Measurements from ENCODE around the gene SHD.
"Not testable (repeated sequence)": the region's sequence is repeated elsewhere in the genome, so short reads cannot be mapped to it uniquely, and the experiment has no call there.

The SHD gene

GRCh38 chr19:4267101-4267900, 11.8 kb upstream of the SHD start:
- DNase-seq (ENCODE audit: low spot score) = peak; percentile 65

DNA sequence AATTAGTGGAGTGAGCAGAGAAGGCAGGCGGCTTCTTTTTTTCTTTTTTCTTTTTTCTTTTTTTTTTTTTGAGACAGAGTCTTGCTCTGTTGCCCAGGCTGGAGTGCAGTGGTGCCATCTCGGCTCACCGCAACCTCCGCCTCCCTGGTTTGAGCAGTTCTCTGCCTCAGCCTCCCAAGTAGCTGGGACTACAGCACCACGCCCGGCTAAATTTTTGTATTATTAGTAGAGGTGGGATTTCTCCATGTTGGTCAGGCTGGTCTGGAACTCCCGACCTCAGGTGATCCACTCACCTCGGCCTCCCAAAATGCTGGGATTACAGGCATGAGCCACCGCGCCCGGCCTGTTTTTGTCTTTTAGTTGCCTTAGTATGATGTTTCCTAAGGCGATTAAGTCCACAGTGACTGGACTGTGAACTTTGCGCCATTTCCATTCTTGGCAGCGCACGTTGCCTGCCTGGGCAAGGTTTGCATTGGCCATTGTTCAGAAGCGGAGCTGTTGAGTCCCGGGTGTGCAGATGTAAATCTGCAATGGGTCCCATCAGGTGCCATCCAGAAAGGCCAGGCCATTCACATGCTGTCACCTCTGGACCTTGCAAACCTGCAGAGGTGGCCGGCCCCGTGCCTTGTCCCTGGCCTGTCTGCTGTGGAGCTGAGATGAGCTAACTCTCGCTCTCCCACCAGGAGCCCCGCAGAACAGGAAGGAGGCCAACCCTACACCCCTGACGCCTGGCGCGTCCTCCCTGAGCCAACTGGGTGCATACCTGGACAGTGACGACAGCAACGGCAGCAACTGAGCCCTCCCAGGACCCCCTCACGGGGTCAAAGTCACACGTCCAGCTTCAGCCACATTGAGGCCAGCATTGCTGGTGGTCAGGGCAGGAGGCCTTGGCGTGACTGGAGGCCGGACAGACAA, 10.9 kb upstream of the SHD start:
- DNase-seq (ENCODE audit: low spot score) = no peak

GRCh38 chr19:4268816-4269430, 10.1 kb upstream of the SHD start:
- DNase-seq (ENCODE audit: low spot score) = no peak

DNA sequence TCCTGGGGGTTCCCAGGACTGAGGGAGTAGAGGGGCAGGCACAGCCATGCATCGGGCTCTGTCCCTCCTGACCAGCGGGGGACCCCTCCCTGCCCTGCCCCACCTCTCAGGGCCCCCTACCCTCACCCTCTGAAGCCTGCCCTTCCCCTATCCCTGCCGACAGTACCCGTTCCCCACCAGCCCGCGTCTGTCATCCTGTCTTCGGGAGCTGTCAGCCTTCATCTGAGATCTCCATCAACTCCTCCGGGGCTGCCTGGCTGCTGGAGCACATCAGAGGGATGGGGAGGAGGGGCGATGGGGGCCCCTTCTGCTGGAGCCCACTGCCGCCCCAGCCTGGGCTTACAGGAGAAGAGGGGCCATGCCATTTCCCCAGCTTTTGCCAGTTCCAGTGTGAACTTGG, 6.2 kb upstream of the SHD start:
- DNase-seq (ENCODE audit: low spot score) = no peak

DNA sequence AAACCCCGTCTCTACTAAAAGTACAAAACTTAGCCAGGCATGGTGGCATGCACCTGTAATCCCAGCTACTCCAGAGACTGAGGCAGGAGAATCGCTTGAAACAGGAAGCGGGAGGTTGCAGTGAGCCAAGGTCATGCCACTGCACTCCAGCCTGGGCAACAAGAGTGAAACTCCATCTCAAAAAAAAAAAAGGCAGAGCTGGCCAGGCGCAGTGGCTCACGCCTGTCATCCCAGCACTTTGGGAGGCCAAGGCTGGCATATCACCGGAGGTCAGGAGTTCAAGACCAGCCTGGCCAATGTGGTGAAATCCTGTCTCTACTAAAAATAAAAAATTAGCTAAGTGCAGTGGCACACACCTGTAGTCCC, 4.8 kb upstream of the SHD start:
- not testable (repeated sequence) for DNase-seq (ENCODE audit: low spot score)

GRCh38 chr19:4277191-4277696, 1.8 kb upstream of the SHD start:
- DNase-seq (ENCODE audit: low spot score) = peak; percentile 87

- peak; percentile 76 for DNase-seq (ENCODE audit: low spot score)
These were observed 1.1 kb upstream of the SHD start for GRCh38 chr19:4278010-4278409.

- no peak for DNase-seq (ENCODE audit: low spot score)
These were observed 132 bp downstream of the SHD start for GRCh38 chr19:4279267-4279529.

- no peak for DNase-seq (ENCODE audit: low spot score)
These were observed 710 bp downstream of the SHD start for GRCh38 chr19:4279530-4280422.

- DNase-seq (ENCODE audit: low spot score) = peak; percentile 76
These were observed 5.3 kb downstream of the SHD start for GRCh38 chr19:4284176-4284958.

DNA sequence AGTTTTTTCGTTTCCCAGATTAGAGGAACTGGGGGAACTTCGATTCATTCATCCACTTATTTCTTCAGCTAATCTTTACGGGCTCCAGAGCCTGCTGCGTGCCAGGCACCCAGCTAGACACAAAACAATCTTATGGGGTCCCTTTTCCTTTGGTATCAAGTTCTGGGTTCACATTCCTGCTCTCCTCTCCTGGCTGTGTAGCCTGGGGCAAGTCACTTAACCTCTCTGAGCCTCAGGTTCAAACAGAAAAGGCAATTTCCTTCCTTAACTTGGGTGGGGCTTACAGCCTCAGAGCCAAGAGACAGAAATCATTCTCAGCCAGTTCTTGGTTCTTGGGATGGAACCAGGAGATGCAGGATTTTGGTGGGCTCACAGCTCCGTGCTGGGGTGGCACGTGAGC, 5.9 kb downstream of the SHD start:
- no peak for DNase-seq (ENCODE audit: low spot score)

GRCh38 chr19:4286141-4286540, 7.1 kb downstream of the SHD start:
- DNase-seq (ENCODE audit: low spot score) = not testable (repeated sequence)

DNA sequence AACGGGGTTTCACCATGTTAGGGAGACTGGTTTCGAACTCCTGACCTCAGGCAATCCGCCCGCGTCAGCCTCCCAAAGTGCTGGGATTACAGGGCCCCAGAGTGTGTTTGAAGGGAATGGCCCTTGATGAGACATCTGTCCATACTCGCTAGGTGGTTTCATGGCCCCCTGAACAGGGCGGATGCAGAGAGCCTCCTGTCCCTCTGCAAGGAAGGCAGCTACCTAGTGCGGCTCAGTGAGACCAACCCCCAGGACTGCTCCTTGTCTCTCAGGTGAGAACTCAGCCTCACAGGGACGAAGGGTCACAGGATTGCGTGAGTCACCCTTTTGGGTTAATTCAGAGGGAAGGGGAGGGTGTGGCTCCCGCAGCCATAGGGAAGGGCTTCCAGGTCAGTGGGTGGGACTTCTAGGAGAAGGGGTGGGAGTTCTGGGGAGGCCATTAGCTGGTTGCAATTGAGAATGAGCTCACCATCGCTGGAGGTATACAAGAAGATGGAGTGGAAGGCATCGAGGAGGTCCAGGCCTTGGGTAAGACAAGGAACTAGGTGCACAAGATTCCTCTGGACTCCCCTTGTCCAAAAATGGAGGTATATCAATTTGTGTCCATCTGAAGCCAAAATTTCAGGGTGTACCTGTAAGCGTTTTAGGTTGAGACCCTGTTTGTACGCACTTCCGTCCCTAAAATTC, 9.2 kb downstream of the SHD start:
- no peak for DNase-seq (ENCODE audit: low spot score)

GRCh38 chr19:4291184-4291732, 12.2 kb downstream of the SHD start:
- DNase-seq (ENCODE audit: low spot score) = no peak

DNA sequence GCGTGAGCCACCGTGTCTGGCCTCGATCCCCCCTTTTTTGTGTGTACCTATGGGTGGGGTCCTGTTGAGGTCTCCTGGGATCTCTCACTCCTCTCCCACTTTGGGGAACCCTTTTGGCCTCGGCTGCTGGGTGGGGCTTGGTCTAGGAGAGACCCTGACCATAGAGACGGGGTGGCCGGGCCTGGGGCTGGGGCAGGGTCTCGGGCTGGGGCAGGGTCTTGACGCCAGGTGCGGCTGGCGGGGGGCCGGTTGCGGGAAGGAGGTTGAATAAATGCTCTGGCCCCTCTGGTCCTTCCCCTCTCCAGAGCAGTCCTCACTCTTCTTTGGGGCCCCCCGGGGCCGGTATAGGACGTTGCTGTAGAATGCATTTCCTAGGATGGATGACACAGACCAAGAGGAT, 13.4 kb downstream of the SHD start:
- DNase-seq (ENCODE audit: low spot score) = peak; percentile 29

- no peak for DNase-seq (ENCODE audit: low spot score)
These were observed 15.3 kb downstream of the SHD start for GRCh38 chr19:4294389-4294788.

GRCh38 chr19:4295972-4296771, 17.1 kb downstream of the SHD start:
- peak; percentile 64 for DNase-seq (ENCODE audit: low spot score)

DNA sequence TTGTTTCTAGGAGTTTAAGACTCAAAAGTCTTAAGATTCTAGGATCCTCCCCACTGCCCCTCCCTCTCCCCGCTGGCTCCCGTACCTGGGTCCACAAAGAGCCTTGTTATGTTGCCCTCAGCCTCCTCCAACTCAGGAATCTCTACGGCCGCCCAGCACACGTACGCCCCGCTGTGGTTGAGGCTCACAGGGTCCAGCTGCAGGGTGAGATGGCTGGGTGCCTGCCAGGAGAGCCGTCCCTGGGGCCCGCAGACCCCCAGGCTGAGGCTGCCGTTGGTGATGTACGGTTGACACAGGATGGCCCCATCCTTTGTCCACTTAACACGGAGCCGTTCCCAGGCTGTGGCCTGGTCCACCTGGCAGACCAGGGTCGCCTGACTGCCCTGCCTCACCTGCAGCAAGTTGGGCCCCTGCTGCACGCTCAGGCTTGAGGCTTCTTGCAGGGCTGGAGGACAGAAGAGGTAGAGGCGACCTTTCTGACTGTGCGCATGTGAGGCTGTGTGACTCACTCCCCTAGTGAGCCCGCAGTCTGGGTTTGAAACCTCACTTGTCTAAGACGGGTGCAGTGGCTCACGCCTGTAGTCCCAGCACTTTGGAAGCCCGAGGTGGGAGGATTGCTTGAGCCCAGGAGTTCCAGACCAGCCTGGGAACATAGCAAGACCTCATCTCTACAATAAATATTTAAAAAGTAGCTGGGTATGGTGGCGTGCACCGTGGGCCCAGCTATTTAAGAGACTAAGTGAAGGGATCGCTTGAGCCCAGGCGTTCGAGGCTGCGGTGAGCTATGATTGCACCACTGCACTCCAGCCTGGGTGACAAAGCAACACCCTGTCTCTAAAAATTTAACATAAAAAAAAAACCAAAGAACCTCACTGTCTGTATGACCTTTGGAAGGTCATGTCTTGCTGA, 19.1 kb downstream of the SHD start:
- DNase-seq (ENCODE audit: low spot score) = peak; percentile 36

Data from SK-N-DZ (cell line).